ENCODE measurements around the gene KCNMA1.
"Not testable (repeated sequence)": the region's sequence is repeated elsewhere in the genome, so short reads cannot be mapped to it uniquely, and the experiment has no call there.

Gene KCNMA1

DNA sequence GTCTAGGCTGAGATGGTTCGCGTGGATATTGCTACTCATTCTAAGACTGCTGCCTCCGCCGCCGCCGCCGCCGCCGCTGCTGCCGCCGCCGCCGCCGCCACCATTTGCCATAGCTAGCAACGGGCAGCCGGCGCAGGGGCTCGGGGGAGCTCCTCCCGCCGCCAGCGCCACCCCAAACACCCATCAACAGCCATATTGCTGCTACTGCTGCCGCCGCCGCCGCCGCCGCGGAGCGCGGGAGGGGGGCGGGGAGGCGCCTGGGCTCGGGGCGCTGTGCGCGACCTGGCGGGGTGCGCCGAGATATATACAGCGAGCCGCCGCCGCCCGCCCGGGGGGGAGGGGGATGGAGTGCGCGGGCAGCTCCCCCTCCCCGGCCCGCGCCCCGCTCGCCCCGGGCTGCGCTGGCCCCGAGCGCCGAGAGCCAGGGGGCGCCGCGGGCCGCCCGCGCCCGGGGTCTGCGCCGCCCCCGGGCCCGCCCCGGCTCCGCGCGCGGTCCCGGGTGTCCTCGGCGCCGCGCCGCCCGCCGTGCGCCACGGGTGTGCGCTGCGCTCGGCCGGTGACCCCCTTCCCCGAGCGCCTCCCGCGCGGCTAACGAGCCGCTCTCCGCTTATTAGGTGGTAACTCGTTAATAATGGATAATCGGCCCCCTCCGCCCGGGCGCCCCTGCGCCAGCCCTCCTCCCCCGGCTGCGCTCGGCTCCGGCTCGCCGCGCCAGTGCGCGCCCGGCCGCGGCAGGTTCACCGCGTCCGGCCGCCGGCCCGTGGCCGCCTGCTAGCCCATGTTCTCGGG is at the start of gene KCNMA1:
Gene KCNMA1 (minus strand): TSS at position 277 of the 789 bp plus-strand sequence.
- peak; percentile 62 for DNase-seq

- DNase-seq: no peak
Observed at GRCh38 chr10:77686650-77687417, 49.2 kb upstream of the KCNMA1 start.

DNA sequence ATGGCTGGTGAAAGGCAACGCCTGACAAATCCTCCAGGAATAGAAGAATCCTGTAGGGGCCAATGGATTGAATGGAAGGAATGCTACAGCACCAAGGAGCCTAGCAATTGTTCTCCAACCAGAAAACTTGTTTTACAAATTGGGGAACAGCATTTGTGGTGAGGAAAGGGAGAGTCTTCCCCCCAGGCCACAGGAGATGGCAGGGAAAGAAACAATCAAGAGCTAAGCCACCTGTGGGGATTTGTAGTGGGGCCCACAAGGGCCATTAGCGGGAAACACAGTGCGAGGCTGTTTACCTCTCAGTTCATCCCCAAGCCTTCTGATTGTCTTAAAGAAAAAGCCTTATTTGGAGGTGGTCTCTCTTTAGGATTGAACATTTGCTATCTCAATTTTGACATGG is 48.5 kb upstream of the KCNMA1 start:
- DNase-seq: no peak

- DNase-seq: no peak
Observed at GRCh38 chr10:77685432-77685831, 47.8 kb upstream of the KCNMA1 start.

- not testable (repeated sequence) for DNase-seq
Observed at GRCh38 chr10:77683088-77683432, 45.5 kb upstream of the KCNMA1 start.

DNA sequence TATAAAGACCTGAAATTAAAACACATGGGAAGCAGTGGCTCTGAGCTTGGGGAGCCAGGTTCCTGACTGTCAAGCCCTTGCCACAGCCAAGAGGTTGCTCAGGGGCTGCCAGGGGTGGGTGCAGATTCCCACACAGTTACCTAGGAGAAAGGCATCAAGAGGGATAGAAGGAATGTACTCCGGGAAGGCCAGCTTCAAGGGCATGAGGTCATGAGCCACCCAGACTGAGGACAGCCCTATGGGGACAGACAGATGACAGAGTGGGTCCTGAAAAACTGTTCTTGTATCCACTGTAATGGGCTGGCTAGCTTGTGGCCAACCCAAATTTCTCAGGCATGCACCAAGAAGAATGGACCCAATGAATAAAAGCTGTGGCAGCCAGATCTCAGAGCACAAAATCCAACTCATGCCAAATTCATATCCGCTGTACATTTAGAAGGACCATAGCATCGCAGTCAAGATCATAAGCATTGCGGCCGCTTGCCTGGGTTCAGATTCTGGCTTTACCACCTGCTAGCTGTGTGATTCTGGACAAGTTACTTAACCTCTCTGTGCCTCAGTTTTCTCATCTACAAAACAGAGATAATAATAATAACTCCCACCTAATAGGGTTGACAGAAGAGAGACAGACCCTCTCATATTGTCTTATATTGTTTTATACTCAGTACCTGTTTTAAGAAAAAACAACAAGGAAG is 44.9 kb upstream of the KCNMA1 start:
- DNase-seq: no peak

GRCh38 chr10:77681839-77682238 is 44.2 kb upstream of the KCNMA1 start:
- no peak for DNase-seq

DNA sequence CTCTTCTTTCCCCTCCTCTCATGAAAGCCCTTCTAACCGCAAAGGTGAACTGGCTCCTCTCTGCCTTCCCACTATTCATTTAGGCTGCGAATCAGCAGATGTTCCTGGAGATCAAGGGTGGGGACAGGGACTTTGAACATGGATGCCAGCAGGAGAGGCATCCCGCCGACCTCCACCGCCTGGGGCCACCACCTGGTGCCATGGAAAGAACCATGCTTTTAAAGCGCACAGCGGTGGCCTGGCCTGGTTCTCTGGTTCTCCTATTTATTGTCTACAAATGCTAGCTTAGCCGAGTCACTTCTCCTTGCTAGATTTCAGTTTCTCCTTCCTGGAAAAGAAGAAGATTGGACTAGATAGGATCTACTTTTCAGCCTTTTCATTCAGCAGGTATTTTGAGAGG is 43.2 kb upstream of the KCNMA1 start:
- DNase-seq: no peak

- DNase-seq: no peak
Observed at GRCh38 chr10:77680065-77680464, 42.5 kb upstream of the KCNMA1 start.

DNA sequence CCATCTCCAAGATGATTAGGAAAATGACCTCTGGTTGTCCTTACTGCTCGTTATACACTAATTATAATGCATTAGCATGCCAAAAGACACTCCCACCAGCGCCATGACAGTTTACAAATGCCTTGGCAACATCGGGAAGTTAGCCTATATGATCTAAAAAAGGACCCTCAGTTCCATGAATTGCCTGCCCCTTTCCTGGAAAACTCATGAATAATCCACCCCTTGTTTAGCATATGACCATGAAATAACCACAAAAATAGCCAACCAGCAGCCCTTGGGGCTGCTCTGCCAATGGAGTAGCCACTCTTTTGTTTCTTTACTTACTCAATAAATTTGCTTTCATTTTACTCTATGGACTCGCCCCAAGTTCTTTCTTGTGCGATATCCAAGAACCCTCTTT is 41.6 kb upstream of the KCNMA1 start:
- no peak for DNase-seq

DNA sequence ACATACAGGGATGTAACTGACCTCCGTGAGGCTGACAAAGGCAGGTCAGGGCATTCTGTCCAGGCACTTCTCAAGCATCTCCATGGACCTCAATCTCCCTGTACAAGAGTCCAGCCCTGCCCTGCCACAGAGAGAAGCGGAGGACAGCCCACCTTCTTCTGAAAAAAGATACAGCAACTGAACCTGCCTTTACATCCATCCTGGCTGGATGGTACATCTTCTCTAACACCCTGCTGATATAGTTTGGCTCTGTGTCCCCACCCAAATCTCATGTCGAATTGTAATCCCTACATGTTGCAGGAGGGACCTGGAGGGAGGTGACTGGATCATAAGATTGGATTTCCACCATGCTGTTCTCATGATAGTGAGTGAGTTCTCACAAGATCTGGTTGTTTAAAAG is 40.5 kb upstream of the KCNMA1 start:
- DNase-seq: no peak

DNA sequence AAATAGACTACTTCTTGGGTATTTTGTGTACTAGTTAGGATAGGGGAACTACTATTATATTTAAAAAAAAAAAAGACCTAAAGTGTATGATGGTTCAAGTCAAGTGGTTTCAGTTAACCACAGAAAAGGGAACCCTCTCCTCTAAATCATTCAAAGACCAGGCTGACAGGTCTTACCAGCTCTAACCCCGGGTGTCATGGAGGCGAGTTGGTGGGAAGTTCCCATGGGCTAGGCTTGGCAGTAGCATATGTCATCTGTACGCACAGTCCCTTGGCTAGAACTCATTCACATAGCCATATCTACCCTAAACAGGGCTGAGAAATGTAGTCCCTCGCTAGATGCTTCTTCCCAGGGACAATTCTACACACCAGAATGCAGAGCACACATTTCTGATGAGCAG is 37.7 kb upstream of the KCNMA1 start:
- no peak for DNase-seq

- DNase-seq: no peak
Observed at GRCh38 chr10:77673515-77674140, 36.0 kb upstream of the KCNMA1 start.

GRCh38 chr10:77673101-77673500 is 35.5 kb upstream of the KCNMA1 start:
- no peak for DNase-seq

- DNase-seq: no peak
Observed at GRCh38 chr10:77671594-77672252, 34.1 kb upstream of the KCNMA1 start.

DNA sequence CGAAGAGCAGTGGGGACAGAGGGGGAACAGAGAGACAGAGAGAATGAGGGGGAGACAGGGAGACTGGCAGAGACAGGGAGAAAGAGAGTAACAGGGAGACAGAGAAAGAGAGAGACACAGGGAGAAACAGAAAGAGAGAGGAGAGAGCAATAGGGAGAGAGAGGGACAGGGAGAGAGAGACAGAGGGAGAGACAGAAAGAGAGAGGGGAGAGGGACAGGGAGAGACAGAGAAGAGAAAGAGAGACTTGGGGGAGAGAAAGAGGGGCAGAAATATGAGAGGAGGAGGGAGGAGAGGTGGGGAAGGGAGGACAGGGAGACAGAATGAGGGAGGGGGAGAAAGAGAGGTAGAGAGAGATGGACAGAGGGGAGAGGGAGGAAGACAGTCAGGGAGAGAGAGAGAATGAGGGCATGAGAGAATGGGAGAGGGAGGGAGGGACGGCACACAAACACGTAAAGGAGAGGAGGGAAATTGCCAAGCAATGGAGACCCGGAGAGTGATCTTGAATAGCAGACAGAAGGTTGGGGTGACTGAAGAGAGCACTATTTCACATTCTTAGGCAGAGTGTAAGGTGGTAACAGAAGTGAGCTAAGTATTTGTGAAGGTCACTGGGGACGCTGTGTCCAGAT is 33.3 kb upstream of the KCNMA1 start:
- no peak for DNase-seq

- peak; percentile 44 for DNase-seq
Observed at GRCh38 chr10:77669892-77670291, 32.3 kb upstream of the KCNMA1 start.

DNA sequence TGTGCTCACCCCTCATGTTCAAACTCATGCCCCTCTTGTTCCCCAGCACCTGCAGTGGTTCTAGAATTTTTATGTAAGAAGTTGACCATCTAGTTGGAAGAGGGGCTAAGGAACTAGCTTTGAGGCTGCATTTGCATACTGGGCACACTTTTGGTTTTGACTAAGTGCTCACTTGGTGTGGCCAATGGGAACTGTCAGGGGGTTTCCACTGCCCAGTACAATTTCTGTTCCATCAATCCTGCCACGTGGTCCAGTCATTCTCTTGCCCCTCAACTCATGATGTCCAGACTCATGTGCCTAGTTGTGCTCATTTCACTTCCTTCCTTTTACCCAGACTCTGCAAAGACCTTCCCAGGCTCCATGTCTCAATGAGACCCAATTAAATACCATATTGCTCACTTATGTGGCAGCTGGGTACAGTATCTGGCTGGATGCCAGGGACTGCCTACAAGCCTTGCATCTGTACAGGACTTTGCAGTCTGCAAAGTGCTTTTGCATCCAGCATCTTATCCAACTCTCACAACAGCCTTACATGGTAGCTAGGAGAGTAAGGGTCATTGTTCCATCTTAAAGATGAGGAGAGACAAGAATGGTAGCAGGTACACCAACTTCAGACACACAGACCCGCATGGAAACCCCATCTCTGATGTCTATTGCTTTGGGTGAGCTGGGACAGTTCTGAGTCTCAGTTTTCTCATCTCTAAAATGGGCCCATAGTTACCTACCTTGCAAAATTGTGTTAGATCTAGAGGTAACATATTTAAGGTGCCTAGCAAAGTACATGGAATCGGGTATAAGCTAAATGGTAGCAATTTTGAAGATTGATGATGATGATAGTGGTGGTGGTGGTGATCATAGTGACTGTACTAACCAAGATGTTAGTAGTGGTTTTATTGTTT is 30.1 kb upstream of the KCNMA1 start:
- no peak for DNase-seq

GRCh38 chr10:77666821-77667220 is 29.2 kb upstream of the KCNMA1 start:
- DNase-seq: no peak

GRCh38 chr10:77664696-77665095 is 27.1 kb upstream of the KCNMA1 start:
- DNase-seq: peak; percentile 63

- DNase-seq: no peak
Observed at GRCh38 chr10:77664008-77664407, 26.4 kb upstream of the KCNMA1 start.
